HG02840 (cell line): ENCODE measurements around the gene UNC45A.

Source experiments
- ATAC-seq: cut with Tn5 transposase; IDR thresholded peaks from one replicate; pipeline ENCODE4 v1.9.1; 2021; ENCODE audit warnings: mild to moderate bottlenecking, moderate library complexity, moderate number of reproducible peaks; ENCODE audit not compliant: unreplicated experiment, low FRiP score

The UNC45A gene

GRCh38 chr15:90942354-90943120 lies 7.5 kb downstream of the UNC45A start:
- no peak for ATAC-seq

- ATAC-seq, result no peak
Observed at GRCh38 chr15:90945091-90945490, 10.0 kb downstream of the UNC45A start.

- ATAC-seq, result no peak
Observed at GRCh38 chr15:90946538-90946937, 11.5 kb downstream of the UNC45A start.

GRCh38 chr15:90946941-90947576 lies 12.0 kb downstream of the UNC45A start:
- ATAC-seq, result no peak

- no peak for ATAC-seq
Observed at GRCh38 chr15:90947577-90948357, 12.7 kb downstream of the UNC45A start.

- ATAC-seq, result no peak
Observed at GRCh38 chr15:90948506-90948905, 13.4 kb downstream of the UNC45A start.

- ATAC-seq, result no peak
Observed at GRCh38 chr15:90949979-90950675, 15.0 kb downstream of the UNC45A start.

- ATAC-seq, result no peak
Observed at GRCh38 chr15:90950676-90951075, 15.6 kb downstream of the UNC45A start.

- no peak for ATAC-seq
Observed at GRCh38 chr15:90952901-90953677, 18.0 kb downstream of the UNC45A start.

GRCh38 chr15:90953947-90954711 lies 19.0 kb downstream of the UNC45A start:
- ATAC-seq, result no peak

- ATAC-seq, result peak; percentile 84
Observed at GRCh38 chr15:90954712-90955623, 19.9 kb downstream of the UNC45A start, which contains the start of gene RCCD1. RCCD1 (plus strand) TSS chr15:90954884; CDS start chr15:90956735, 1,851 bp downstream.

GRCh38 chr15:90955624-90956273 lies 20.7 kb downstream of the UNC45A start:
- no peak for ATAC-seq

- ATAC-seq, result no peak
Observed at GRCh38 chr15:90956274-90957030, 21.4 kb downstream of the UNC45A start.

GRCh38 chr15:90957031-90957790 lies 22.1 kb downstream of the UNC45A start:
- no peak for ATAC-seq

- no peak for ATAC-seq
Observed at GRCh38 chr15:90957791-90958190, 22.7 kb downstream of the UNC45A start.

GRCh38 chr15:90959028-90959595 lies 24.0 kb downstream of the UNC45A start:
- no peak for ATAC-seq
